ENCODE results near the gene ASB4.
"Not testable (repeated sequence)": the region's sequence is repeated elsewhere in the genome, so short reads cannot be mapped to it uniquely, and the experiment has no call there.

The ASB4 gene

GRCh38 chr7:95478272-95479037 is 7.3 kb upstream of the ASB4 start:
- DNase-seq = peak; percentile 51

DNA sequence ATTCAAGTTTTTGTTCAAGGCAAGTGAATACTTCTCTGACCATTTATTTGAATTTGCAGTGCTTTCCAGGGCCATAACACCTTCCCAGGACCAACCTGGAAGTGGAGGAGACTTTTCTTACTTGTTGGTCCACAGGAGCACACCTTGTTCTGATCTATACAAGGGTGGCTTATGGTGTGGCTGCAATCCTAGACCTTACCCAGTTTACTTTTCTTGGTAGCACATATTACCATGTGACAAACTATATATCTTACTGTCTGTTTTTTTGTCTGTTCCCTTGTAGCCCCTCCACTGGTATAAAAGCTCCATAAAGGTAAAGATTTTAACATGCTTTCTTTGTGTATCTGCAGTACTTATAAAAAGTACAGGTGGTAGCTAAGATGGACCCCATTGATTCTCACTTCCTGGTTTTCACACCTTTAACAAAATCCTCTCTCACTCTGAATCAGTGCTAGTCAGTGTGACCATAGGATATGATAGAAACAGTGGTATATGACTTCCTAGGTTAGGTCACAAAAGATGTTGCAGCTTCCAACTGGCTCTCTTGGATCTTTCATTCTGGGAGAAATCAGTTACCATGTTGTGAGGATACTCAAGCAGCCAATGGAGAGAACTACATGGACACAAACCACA is 5.6 kb upstream of the ASB4 start:
- DNase-seq = no peak

DNA sequence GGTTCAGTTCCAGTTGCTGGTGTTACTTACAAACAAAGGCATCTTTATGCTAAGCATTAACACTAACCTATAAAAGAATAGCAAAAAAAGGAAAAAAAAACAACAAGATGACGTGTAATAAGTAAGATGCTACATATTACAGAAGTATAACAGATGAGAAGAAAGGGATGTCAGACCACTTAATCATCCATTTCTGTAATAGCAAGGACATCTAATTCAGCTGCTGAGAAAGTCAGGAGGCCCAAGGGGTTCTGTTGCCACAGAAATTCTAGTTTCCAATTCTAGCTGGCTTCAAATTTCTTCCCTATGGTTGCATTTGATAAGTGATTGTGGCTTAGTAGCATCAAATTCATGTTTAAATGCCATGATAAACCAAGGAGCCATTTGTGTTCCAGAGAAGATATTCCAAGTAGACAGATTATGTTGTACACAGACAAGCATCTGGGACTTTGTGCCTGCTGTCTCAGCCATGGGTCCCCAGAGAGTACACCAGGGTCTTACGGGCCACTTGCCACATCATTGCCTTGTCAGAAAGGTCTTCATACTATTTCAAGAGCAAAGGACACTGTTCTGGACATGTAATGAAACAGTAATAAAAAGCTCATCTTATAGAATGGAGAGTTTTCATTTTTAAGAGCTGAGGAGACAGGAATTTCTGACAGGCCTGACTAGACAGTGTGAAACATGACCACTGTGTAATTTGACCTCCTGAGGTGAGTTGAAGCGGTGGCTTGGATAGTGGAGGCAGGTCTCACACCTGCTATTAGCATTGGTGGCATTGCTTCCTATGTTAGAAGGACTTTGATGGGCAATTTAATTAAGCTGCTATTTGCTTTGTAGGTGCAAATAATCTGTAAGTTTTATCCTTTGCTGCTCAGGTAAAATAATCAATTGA is 4.2 kb upstream of the ASB4 start:
- DNase-seq = no peak

GRCh38 chr7:95482424-95482823 is 3.3 kb upstream of the ASB4 start:
- DNase-seq = no peak

GRCh38 chr7:95490231-95490762 is 4.6 kb downstream of the ASB4 start:
- DNase-seq = no peak

- DNase-seq = no peak
Observed at GRCh38 chr7:95491201-95491600, 5.5 kb downstream of the ASB4 start.

GRCh38 chr7:95491634-95492314 is 6.0 kb downstream of the ASB4 start:
- no peak for DNase-seq

GRCh38 chr7:95493247-95493646 is 7.5 kb downstream of the ASB4 start:
- DNase-seq = no peak

- no peak for DNase-seq
Observed at GRCh38 chr7:95493844-95494243, 8.1 kb downstream of the ASB4 start.

- no peak for DNase-seq
Observed at GRCh38 chr7:95501261-95501832, 15.6 kb downstream of the ASB4 start.

DNA sequence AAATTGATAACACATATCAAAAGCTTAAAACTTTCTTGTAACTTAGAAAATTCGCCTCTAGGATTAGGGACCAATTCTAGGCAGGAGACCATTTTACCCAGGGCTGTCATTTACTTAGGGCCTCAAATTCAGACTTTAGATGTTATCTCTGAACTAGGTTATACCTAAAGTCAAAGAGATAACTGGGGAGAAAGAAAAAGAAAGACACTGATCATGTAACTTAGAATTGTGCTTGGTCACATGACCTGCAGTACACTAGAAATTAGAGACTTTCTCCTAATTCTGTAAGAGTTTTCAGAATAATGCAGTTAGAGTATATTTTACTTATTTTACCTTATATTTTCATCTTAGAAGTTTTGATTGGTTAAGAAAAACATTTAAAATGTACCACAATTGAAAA is 16.7 kb downstream of the ASB4 start:
- no peak for DNase-seq

DNA sequence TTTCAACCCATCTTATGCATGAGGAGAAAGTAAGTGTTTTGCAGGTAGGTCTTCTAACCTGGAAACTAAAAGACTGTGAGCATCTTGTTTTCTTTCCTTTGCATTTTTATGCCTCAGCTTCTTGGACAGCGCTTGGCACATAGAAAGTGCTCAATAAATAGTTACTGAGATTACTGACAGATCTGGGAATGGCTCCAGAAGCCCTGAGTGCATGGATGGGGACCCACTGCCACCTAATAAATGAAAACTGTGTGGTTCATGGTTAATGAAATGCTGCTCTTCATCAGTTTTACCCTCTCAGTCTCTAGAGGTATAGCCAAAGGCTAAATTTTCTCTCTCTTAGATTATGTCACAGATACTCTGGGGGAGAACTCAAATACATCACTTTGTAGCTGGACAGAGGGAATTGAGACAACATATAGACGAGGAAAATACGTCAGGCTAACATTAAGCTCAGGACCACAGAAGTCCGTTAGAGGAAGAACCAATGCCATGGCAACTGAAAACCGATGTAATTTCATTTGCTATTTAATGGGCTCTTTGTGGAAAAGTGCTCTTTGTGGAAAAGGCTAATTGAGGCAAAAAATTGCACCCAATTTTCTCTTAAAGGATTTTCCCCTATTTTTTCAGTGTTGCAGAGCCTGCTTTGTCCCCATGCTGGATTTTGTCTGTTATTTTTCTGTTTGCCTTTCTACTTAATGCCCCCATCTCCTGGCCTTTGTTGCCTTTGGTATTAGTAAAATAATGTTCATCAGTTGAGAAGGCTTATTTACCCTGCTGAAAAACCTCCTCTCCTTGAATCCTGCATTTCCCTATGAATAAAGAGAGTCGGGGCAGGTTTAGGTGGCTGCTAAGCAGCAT is 17.8 kb downstream of the ASB4 start:
- DNase-seq = no peak

DNA sequence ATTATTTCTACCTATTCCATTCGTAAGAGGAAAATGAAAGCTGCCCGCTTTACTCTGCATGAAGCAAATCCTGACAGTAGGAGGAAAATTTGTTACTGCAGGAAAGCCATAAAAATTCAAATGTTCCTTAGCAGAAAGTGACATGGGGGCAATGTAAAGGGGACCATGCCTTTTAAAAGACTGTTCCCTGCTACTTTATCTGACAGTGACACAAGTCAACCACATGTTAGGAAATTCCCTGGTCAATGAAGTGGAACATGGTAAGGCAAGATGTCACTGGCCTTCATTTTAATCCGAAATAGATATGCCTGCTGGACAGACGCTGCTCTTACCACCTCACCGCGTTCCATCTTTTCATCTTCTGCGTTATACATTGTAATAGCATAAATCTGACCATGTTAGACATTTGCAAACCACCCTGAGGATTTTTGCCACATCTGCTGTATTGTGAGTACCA is 18.4 kb downstream of the ASB4 start:
- DNase-seq = not testable (repeated sequence)

GRCh38 chr7:95508780-95509179 is 23.0 kb downstream of the ASB4 start:
- DNase-seq = no peak

- DNase-seq = peak; percentile 44
Observed at GRCh38 chr7:95509199-95509598, 23.5 kb downstream of the ASB4 start.

DNA sequence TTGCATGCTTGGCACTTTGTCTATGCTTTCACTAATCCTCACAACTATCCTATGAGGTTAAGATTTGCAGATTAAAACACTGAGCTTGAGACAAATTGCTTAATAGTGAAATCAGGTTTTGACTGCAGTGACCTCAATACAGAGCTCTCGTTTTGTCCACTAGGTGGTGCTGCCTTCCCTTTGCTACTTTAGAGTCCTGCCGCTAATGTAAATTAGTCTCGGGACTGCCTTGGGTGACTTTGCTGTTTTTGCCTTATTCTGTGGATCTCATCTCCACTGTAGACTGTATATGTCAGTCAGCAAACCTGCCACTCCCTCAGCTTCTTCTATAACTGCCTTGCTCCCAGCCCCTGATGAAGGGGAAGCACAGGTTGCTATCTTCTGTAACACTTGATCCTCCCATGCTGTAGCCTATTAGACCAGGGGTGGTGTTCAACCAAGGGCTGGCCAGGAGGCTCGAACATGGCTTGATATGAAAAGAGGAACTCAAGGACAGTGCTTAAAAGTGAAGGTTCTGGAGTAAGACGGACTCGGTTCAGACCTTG is 26.0 kb downstream of the ASB4 start:
- DNase-seq = peak; percentile 67

DNA sequence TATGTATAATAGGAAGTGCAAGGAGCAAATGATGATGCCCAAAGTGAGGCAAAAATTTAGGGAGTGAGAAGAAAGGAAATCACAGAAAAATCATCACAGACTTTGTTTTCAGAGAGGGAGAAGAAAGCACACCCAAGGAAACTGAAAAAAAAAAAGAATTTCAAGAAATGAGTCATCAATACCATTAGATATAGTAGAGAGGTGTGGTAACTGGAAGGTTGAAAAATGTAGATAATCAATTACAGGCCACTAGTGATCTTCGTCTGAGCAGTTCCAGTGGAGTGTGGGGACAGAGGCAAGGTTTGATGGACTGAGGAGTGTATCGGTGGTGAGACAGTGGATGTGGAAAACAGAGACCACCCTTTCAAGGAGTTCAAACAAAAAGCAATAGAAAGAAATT is 31.7 kb downstream of the ASB4 start:
- DNase-seq = no peak

DNA sequence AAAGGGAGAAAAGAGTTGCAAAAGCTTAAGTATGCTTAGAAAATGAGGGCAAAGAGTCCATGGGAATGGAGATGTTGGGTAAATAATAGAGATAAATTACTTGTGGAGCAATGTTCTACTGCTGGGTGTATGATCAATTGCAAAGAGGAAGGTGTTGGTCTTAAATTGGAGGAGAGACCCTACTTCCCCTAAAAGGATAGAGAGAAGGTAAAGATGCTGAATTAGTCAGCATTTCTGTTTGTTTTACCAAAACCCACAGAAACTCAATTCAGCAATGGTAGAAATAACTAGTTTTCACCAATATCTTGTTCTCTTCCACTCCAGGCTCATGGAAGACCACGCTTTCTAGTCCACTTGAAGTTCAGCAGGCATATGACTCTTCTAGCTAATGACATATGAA is 32.1 kb downstream of the ASB4 start:
- DNase-seq = no peak

DNA sequence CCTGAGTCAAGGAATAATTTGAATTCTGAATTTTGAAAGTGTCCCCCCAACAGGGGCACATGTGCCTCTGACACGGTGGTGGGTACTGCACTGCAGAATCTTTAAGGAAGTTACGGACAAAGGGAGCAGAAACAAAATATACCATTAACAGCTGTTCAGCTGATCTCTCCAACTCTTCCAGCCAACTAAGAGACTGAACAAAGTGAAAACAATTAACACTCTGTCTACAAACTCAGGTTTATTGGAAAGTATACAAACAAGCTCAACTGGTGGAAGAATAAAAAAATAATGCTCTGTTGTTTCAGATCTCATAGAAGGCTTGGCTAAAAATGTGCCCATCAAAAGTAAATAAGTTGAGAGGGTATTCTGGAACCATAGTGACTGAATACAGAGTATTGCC is 34.4 kb downstream of the ASB4 start:
- no peak for DNase-seq

DNA sequence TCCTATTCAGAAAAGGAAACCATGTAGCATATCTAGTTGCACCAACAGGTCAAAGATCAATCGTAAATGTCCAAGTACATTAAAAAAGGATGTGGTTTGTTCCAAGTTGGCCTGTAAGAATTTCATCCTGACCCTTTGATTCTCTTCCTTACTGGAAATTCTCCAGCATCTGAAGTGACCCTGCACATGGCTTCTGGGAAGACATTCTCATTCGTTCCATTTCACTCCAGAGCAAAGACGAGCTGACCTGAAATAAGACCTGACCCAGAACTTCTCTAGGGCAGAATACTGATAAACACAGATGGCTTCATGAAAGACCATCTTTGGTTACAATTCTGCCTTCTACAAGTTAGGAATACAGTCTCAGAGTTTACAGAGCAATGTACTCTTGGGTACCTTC is 39.8 kb downstream of the ASB4 start:
- no peak for DNase-seq
